Stimulated activated CD8-positive, alpha-beta memory T cell treated with anti-CD3 and anti-CD28 coated beads, Interleukin-15, amount 100 ng/mL, for 48 hours (primary cell): ENCODE measurements around the gene PNPLA2.

Experiments used
- DNase-seq, 2 donors: peaks; one replicate each; pipeline ENCODE4 v3.0.0-alpha.2; 2020; ENCODE audit warnings: low read depth in 2 of 2

The PNPLA2 gene

GRCh38 chr11:859394-860131, 40.8 kb downstream of the PNPLA2 start:
- no peak for DNase-seq

- DNase-seq: no peak
These were observed 41.8 kb downstream of the PNPLA2 start for GRCh38 chr11:860234-861104.

GRCh38 chr11:861105-861479, 42.4 kb downstream of the PNPLA2 start:
- no peak for DNase-seq

GRCh38 chr11:862081-862661, 43.5 kb downstream of the PNPLA2 start:
- DNase-seq: no peak

- no peak for DNase-seq
These were observed 43.9 kb downstream of the PNPLA2 start for GRCh38 chr11:862696-863022.

GRCh38 chr11:863023-863909, 44.6 kb downstream of the PNPLA2 start:
- no peak for DNase-seq

GRCh38 chr11:863910-864827, 45.5 kb downstream of the PNPLA2 start:
- no peak for DNase-seq

GRCh38 chr11:864898-865297, 46.2 kb downstream of the PNPLA2 start:
- DNase-seq: no peak

GRCh38 chr11:865462-866430, 47.0 kb downstream of the PNPLA2 start:
- DNase-seq: no peak

GRCh38 chr11:866481-866880, 47.8 kb downstream of the PNPLA2 start:
- DNase-seq: no peak

- DNase-seq: no peak
These were observed 49.2 kb downstream of the PNPLA2 start for GRCh38 chr11:867856-868358.

GRCh38 chr11:868394-868793, 49.7 kb downstream of the PNPLA2 start:
- DNase-seq: no peak

GRCh38 chr11:868802-869201, 50.1 kb downstream of the PNPLA2 start:
- DNase-seq: no peak

- DNase-seq: no peak
These were observed 50.8 kb downstream of the PNPLA2 start for GRCh38 chr11:869399-870126.

- DNase-seq: no peak
These were observed 51.4 kb downstream of the PNPLA2 start for GRCh38 chr11:870127-870413.

- DNase-seq: no peak
These were observed 51.7 kb downstream of the PNPLA2 start for GRCh38 chr11:870418-870817.

- no peak for DNase-seq
These were observed 52.8 kb downstream of the PNPLA2 start for GRCh38 chr11:871472-871871.

- no peak for DNase-seq
These were observed 54.1 kb downstream of the PNPLA2 start for GRCh38 chr11:872799-873198.

GRCh38 chr11:873706-874105, 55.0 kb downstream of the PNPLA2 start:
- DNase-seq: no peak
